MM.1S (cell line): ENCODE measurements around the gene VTN.

ENCODE experiments used
- DNase-seq: peaks from one replicate; pipeline ENCODE4 v3.0.0-alpha.2; 2015
- H2AFZ ChIP-seq: fragments of 300-600 bp; sonication (generic); 2 replicates; pipeline ENCODE4 v1.6.0; 2016; ENCODE audit warnings: antibody characterized with exemption, low read length
- H3F3A ChIP-seq: fragments of 300-600 bp; sonication (generic); 2 replicates; pipeline ENCODE4 v1.6.1; 2016; ENCODE audit warnings: mild to moderate bottlenecking, antibody characterized with exemption, low read length, moderate library complexity, mixed read lengths; ENCODE audit not compliant: insufficient read depth
- H3K27ac ChIP-seq: fragments of 300-600 bp; sonication (generic); 2 replicates; pipeline ENCODE4 v1.5.1; 2016; ENCODE audit warnings: mild to moderate bottlenecking, low read length
- H3K27me3 ChIP-seq: fragments of 300-600 bp; sonication (generic); replicated peaks from 2 replicates; pipeline ENCODE4 v1.6.0; 2016; ENCODE audit warnings: low read length; ENCODE audit not compliant: insufficient read depth
- H3K36me3 ChIP-seq: fragments of 300-600 bp; sonication (generic); replicated peaks from 2 replicates; pipeline ENCODE4 v1.6.1; 2016; ENCODE audit warnings: mild to moderate bottlenecking, low read length, mixed read lengths; ENCODE audit not compliant: insufficient read depth
- H3K4me1 ChIP-seq: fragments of 300-600 bp; sonication (generic); 2 replicates; pipeline ENCODE4 v1.6.1; 2016; ENCODE audit warnings: low read length, mixed read lengths
- H3K4me2 ChIP-seq: fragments of 300-600 bp; sonication (generic); 2 replicates; pipeline ENCODE4 v1.6.0; 2016; ENCODE audit warnings: low read depth, low read length
- H3K4me3 ChIP-seq: fragments of 300-600 bp; sonication (generic); 2 replicates; pipeline ENCODE4 v1.5.1; 2016; ENCODE audit warnings: low read length, mixed read lengths
- H3K79me2 ChIP-seq: fragments of 300-600 bp; sonication (generic); 2 replicates; pipeline ENCODE4 v1.6.1; 2016; ENCODE audit warnings: mixed run types, low read length, mixed read lengths
- H3K9ac ChIP-seq: fragments of 300-600 bp; sonication (generic); 2 replicates; pipeline ENCODE4 v1.6.1; 2016; ENCODE audit warnings: low read length, mixed read lengths
- H3K9me2 ChIP-seq: fragments of 300-600 bp; sonication (generic); replicated peaks from 2 replicates; pipeline ENCODE4 v1.6.1; 2016; ENCODE audit warnings: mild to moderate bottlenecking, low read length, mixed read lengths; ENCODE audit not compliant: insufficient read depth
- H3K9me3 ChIP-seq: fragments of 300-600 bp; sonication (generic); replicated peaks from 2 replicates; pipeline ENCODE4 v1.6.1; 2016; ENCODE audit warnings: mild to moderate bottlenecking, low read length, mixed read lengths; ENCODE audit not compliant: insufficient read depth
- H4K20me1 ChIP-seq: fragments of 300-600 bp; sonication (generic); 2 replicates; pipeline ENCODE4 v1.6.1; 2016; ENCODE audit warnings: mild to moderate bottlenecking, low read length, moderate library complexity, mixed read lengths; ENCODE audit not compliant: insufficient read depth
- CTCF ChIP-seq: fragments of 300-600 bp; sonication (generic); IDR thresholded peaks from 2 replicates; pipeline ENCODE4 v1.5.1; 2016; ENCODE audit warnings: antibody characterized with exemption, low read length, mixed read lengths
- EZH2 ChIP-seq: fragments of 300-600 bp; sonication (generic); optimal IDR thresholded peaks from 2 replicates; pipeline ENCODE3; 2017; ENCODE audit warnings: low read depth, mild to moderate bottlenecking, antibody characterized with exemption, low read length, mixed read lengths
- EZH2phosphoT487 ChIP-seq: fragments of 300-600 bp; sonication (generic); IDR thresholded peaks from 2 replicates; pipeline ENCODE4 v1.6.1; 2018; ENCODE audit warnings: antibody characterized with exemption, low read length

VTN gene

GRCh38 chr17:28331891-28332420 is 38.2 kb downstream of the VTN start:
- H3K36me3 ChIP-seq, result no peaks in the 10 kb centered on the region
- no peak overlapping the region for H3K9ac ChIP-seq
- no peaks in the 10 kb centered on the region for H3F3A ChIP-seq
- no peaks in the 10 kb centered on the region for H3K9me3 ChIP-seq
- no peak overlapping the region for H3K4me2 ChIP-seq
- peaks cover 43% of the 10 kb centered on the region for H3K79me2 ChIP-seq
- DNase-seq, result no peak
- no peak overlapping the region for H3K4me3 ChIP-seq
- H2AFZ ChIP-seq, result no peak overlapping the region
- TF ChIP-seq EZH2 (no peak), CTCF (no peak), EZH2phosphoT487 (no peak)
- H3K27me3 ChIP-seq, result no peaks in the 10 kb centered on the region
- no peaks in the 10 kb centered on the region for H3K9me2 ChIP-seq
- H3K4me1 ChIP-seq, result peaks cover 17% of the 10 kb centered on the region
- H4K20me1 ChIP-seq, result no peaks in the 10 kb centered on the region
- no peak overlapping the region for H3K27ac ChIP-seq

GRCh38 chr17:28330671-28331070 is 39.4 kb downstream of the VTN start:
- no peak overlapping the region for H3K4me3 ChIP-seq
- no peak for DNase-seq

GRCh38 chr17:28328325-28328724 is 41.8 kb downstream of the VTN start:
- Histone ChIP-seq H3K4me2 (no peak overlapping the region), H3K27ac (no peak overlapping the region), H3K9me3 (no peaks in the 10 kb centered on the region), H3K27me3 (no peaks in the 10 kb centered on the region), H3K4me1 (no peaks in the 10 kb centered on the region), H3K4me3 (no peak overlapping the region), H4K20me1 (no peaks in the 10 kb centered on the region), H3F3A (peaks cover 4% of the 10 kb centered on the region; the same call in 1 of the 2 replicates), H2AFZ (no peak overlapping the region), H3K79me2 (peaks cover 46% of the 10 kb centered on the region), H3K9me2 (no peaks in the 10 kb centered on the region), H3K36me3 (0 out of 2 replicates have a peak, but pooled peaks cover 4% of the 10 kb centered on the region), H3K9ac (no peak overlapping the region)
- no peak for DNase-seq
- TF ChIP-seq EZH2 (no peak), EZH2phosphoT487 (no peak), CTCF (no peak)

More at GRCh38 chr17:28330671-28331070, 39.4 kb downstream of the VTN start:
- Histone ChIP-seq H3K79me2 (peaks cover 41% of the 10 kb centered on the region), H3K9me3 (no peaks in the 10 kb centered on the region), H4K20me1 (no peaks in the 10 kb centered on the region), H3F3A (no peaks in the 10 kb centered on the region), H3K36me3 (0 out of 2 replicates have a peak, but pooled peaks cover 4% of the 10 kb centered on the region), H3K9ac (no peak overlapping the region), H3K27ac (no peak overlapping the region), H3K9me2 (no peaks in the 10 kb centered on the region), H3K27me3 (no peaks in the 10 kb centered on the region), H3K4me1 (peaks cover 8% of the 10 kb centered on the region), H3K4me2 (no peak overlapping the region), H2AFZ (no peak overlapping the region)
- TF ChIP-seq EZH2phosphoT487 (no peak), EZH2 (no peak), CTCF (no peak)
